ENCODE data around the gene PLIN3.

- TF ChIP-seq, protein P1, sequence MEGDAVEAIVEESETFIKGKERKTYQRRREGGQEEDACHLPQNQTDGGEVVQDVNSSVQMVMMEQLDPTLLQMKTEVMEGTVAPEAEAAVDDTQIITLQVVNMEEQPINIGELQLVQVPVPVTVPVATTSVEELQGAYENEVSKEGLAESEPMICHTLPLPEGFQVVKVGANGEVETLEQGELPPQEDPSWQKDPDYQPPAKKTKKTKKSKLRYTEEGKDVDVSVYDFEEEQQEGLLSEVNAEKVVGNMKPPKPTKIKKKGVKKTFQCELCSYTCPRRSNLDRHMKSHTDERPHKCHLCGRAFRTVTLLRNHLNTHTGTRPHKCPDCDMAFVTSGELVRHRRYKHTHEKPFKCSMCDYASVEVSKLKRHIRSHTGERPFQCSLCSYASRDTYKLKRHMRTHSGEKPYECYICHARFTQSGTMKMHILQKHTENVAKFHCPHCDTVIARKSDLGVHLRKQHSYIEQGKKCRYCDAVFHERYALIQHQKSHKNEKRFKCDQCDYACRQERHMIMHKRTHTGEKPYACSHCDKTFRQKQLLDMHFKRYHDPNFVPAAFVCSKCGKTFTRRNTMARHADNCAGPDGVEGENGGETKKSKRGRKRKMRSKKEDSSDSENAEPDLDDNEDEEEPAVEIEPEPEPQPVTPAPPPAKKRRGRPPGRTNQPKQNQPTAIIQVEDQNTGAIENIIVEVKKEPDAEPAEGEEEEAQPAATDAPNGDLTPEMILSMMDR (tag by site-specific recombination; IDR thresholded peaks at IDR 0.05) = no peak
- TF ChIP-seq ZNF548 (tag by site-specific recombination; IDR thresholded peaks at IDR 0.05) (no peak), ZBTB17 (tag by site-specific recombination; IDR thresholded peaks at IDR 0.05) (no peak), ZNF24 (tag by site-specific recombination; IDR thresholded peaks at IDR 0.05) (no peak; the same call in none of the 2 replicates), ZSCAN5A (tag by site-specific recombination; IDR thresholded peaks at IDR 0.05) (no peak), ZNF132 (tag by site-specific recombination; IDR thresholded peaks at IDR 0.05; ENCODE audit: borderline replicate concordance) (no peak), ZNF121 (tag by site-specific recombination; IDR thresholded peaks at IDR 0.05) (no peak), ZNF404 (tag by site-specific recombination; IDR thresholded peaks at IDR 0.05) (no peak), ZNF433 (tag by site-specific recombination; IDR thresholded peaks at IDR 0.05; ENCODE audit: low read depth) (no peak)
- TF ChIP-seq, protein P2, sequence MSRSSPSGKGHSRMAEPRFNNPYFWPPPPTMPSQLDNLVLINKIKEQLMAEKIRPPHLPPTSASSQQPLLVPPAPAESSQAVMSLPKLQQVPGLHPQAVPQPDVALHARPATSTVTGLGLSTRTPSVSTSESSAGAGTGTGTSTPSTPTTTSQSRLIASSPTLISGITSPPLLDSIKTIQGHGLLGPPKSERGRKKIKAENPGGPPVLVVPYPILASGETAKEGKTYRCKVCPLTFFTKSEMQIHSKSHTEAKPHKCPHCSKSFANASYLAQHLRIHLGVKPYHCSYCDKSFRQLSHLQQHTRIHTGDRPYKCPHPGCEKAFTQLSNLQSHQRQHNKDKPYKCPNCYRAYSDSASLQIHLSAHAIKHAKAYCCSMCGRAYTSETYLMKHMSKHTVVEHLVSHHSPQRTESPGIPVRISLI (tag by site-specific recombination; IDR thresholded peaks at IDR 0.05) = no peak
Measured at GRCh38 chr19:4910594-4911281, 43.3 kb upstream of the PLIN3 start.
